Measurements from ENCODE around the gene ETF1. TPM values are rescaled to one million over a fixed set of nuclear protein-coding genes. Genes with fewer than 3 reads are reported as not detected.
"Not testable (repeated sequence)": the region's sequence is repeated elsewhere in the genome, so short reads cannot be mapped to it uniquely, and the experiment has no call there.

Gene ETF1
- total RNA-seq, 1 donor from 2014 or later: 86.8 TPM

DNA sequence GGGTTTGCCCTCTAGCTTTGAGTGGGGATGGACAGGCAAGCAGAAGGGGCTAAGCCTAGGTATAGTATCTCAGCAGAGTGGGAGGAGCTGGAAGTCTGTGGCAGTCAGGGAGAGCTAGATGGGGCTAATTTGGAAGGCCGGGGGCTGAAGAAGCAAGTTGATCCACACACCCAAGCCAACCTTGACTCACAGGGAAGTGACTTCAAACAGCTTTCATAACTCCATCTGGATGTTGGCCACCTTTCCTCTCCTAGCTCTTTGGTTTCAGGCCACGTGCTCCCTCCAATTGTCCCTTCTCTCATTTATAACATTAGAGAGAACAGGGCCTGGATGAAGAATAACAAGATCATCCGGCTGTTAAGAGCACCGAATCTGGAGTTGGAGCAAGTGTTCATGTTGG lies 40.9 kb downstream of the ETF1 start:
- DNase-seq (ENCODE audit: low spot score): no peak
- intact Hi-C loops (cut with DNase I): no loop called here

GRCh38 chr5:138498376-138498775 lies 44.7 kb downstream of the ETF1 start:
- intact Hi-C loops (cut with DNase I): no loop called here

GRCh38 chr5:138495351-138495750 lies 47.7 kb downstream of the ETF1 start:
- no peak for DNase-seq (ENCODE audit: low spot score)
- intact Hi-C loops (cut with DNase I): no loop called here

More at GRCh38 chr5:138498376-138498775, 44.7 kb downstream of the ETF1 start:
- no peak for DNase-seq (ENCODE audit: low spot score)

GRCh38 chr5:138492560-138493045 lies 50.4 kb downstream of the ETF1 start:
- intact Hi-C loops (cut with DNase I): loop anchor here (1.0 to 5.0 kb wide), 2 partner anchors 28 to 50 kb away; partner anchors contain the start of gene ETF1
- no peak for DNase-seq (ENCODE audit: low spot score)

- intact Hi-C loops (cut with DNase I): loop anchor here (1.0 to 5.0 kb wide), 2 partner anchors 28 to 50 kb away; partner anchors contain the start of gene ETF1
These were observed 51.1 kb downstream of the ETF1 start for GRCh38 chr5:138491669-138492559.

DNA sequence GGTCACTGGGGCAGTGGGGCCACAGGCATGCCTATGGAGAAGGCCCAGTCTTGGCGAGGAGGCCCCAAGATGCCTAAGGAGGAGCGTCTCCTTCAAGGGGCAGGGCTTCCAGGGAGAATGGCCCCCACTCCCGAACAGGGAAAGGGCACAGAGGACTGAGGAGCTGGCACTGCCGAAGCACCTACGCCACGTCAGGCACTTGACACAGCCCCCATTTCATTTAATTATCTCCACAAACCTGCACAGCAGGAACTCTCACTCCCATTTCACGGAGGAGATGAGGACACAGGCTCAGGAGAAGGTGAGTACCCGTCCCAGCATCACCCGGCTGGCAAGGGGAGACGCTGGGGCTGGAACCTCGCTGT lies 51.8 kb downstream of the ETF1 start:
- intact Hi-C loops (cut with DNase I): loop anchor here (5.0 kb wide), 1 partner anchor 51 kb away; the partner anchor contains the start of gene ETF1
- DNase-seq (ENCODE audit: low spot score): no peak

More at GRCh38 chr5:138491669-138492559, 51.1 kb downstream of the ETF1 start:
- DNase-seq (ENCODE audit: low spot score): peak; percentile 97

- DNase-seq (ENCODE audit: low spot score): no peak
- intact Hi-C loops (cut with DNase I): loop anchor here (5.0 kb wide), 1 partner anchor 52 kb away; the partner anchor contains the start of gene ETF1
These were observed 52.3 kb downstream of the ETF1 start for GRCh38 chr5:138490648-138491283.

GRCh38 chr5:138489683-138490061 lies 53.4 kb downstream of the ETF1 start:
- DNase-seq (ENCODE audit: low spot score): no peak
- intact Hi-C loops (cut with DNase I): loop anchor here (5.0 kb wide), 1 partner anchor 53 kb away; the partner anchor contains the start of gene ETF1

- intact Hi-C loops (cut with DNase I): no loop called here
- no peak for DNase-seq (ENCODE audit: low spot score)
These were observed 54.5 kb downstream of the ETF1 start for GRCh38 chr5:138488481-138488945.

DNA sequence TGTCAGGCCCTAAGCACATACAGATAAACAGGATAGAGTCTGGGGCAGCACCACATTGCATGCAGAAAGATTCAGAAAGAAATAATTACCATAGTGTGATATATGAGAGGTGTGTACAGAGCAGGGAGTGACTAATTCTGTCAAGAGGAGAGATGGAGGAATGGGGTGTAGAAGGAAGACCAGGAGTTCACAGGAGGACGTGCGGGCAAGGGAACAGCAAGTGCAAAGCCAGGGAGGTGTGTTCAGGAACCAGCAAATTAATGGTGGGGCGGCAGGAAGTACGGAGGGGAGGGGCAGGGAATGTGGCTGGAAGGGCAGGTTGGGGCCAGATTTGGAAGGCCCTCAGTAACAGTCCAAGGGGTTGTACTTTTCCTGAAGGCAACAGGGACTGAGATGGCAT lies 60.4 kb downstream of the ETF1 start:
- DNase-seq (ENCODE audit: low spot score): no peak
- intact Hi-C loops (cut with DNase I): no loop called here

- no peak for DNase-seq (ENCODE audit: low spot score)
- intact Hi-C loops (cut with DNase I): no loop called here
These were observed 66.1 kb downstream of the ETF1 start for GRCh38 chr5:138476918-138477317.

- intact Hi-C loops (cut with DNase I); DNase-seq (ENCODE audit: low spot score): not testable (repeated sequence)
These were observed 69.9 kb downstream of the ETF1 start for GRCh38 chr5:138473151-138473550.

- intact Hi-C loops (cut with DNase I): no loop called here
- DNase-seq (ENCODE audit: low spot score): no peak
These were observed 70.7 kb downstream of the ETF1 start for GRCh38 chr5:138472353-138472752.

- DNase-seq (ENCODE audit: low spot score): no peak
- intact Hi-C loops (cut with DNase I): no loop called here
These were observed 72.0 kb downstream of the ETF1 start for GRCh38 chr5:138471052-138471361.

GRCh38 chr5:138470322-138471051 lies 72.5 kb downstream of the ETF1 start:
- intact Hi-C loops (cut with DNase I): no loop called here
- no peak for DNase-seq (ENCODE audit: low spot score)

- no peak for DNase-seq (ENCODE audit: low spot score)
- intact Hi-C loops (cut with DNase I): no loop called here
These were observed 73.3 kb downstream of the ETF1 start for GRCh38 chr5:138469540-138470321.

- DNase-seq (ENCODE audit: low spot score): no peak
- intact Hi-C loops (cut with DNase I): no loop called here
These were observed 74.0 kb downstream of the ETF1 start for GRCh38 chr5:138468966-138469539.

- DNase-seq (ENCODE audit: low spot score): no peak
- intact Hi-C loops (cut with DNase I): no loop called here
These were observed 74.7 kb downstream of the ETF1 start for GRCh38 chr5:138468133-138468965.

All from cardiac septum (tissue), 1 donor.